Stomach (tissue), 9 donors: ENCODE measurements around the gene DDX31. TPM values are rescaled to one million over a fixed set of nuclear protein-coding genes. Genes with fewer than 3 reads are reported as not detected.
A peak's percentile ranks its signal among the peaks of the same experiment; 100 is the strongest.

ENCODE experiments used
- DNase-seq, 2 donors: peaks; one replicate each; pipeline versions ENCODE4 v3.0.0 to v3.0.0-alpha.2; 2013 to 2019
- H3K27ac ChIP-seq, 5 donors: fragments of 200-600 bp in 4 of 5; sonication (generic) in 4 of 5; one replicate each; pipeline ENCODE4 v1.5.1; 2013 to 2019; ENCODE audit warnings: mild to moderate bottlenecking in 1 of 5, moderate library complexity in 1 of 5
- H3K27me3 ChIP-seq, 3 donors: fragments of 200-600 bp; sonication (generic); one replicate each; pipeline ENCODE4 v1.5.1; 2017 to 2019; ENCODE audit warnings: mixed run types in 1 of 3
- H3K36me3 ChIP-seq, 4 donors: fragments of 200-600 bp; sonication (generic); 1 replicate in 3 of 4; 2 replicates in 1 of 4; pipeline ENCODE4 v1.5.1; 2016 to 2019
- H3K4me1 ChIP-seq, 4 donors: fragments of 200-600 bp; sonication (generic); one replicate each; pipeline ENCODE4 v1.5.1; 2016 to 2019
- H3K4me3 ChIP-seq, 4 donors: fragments of 200-600 bp; sonication (generic) in 3 of 4; one replicate each; pipeline ENCODE4 v1.5.1; 2016 to 2019; ENCODE audit warnings: mild to moderate bottlenecking in 1 of 4
- H3K9me3 ChIP-seq, 4 donors: fragments of 200-600 bp; sonication (generic); one replicate each; pipeline ENCODE4 v1.5.1; 2016 to 2019
- CTCF ChIP-seq, 7 experiments: fragments of 450-650 bp in 4 of 7; fragments of 200-600 bp in 3 of 7; sonication (generic) in 3 of 7; IDR thresholded peaks; one replicate each; pipeline ENCODE4 v1.5.1; 2016 to 2019; ENCODE audit warnings: antibody characterized with exemption in 7 of 7, control low read depth in 2 of 7, mild to moderate bottlenecking in 1 of 7
- EP300 ChIP-seq: sonication (generic); formaldehyde crosslinking; IDR thresholded peaks from one replicate; pipeline ENCODE4 v1.6.1; 2017; ENCODE audit warnings: antibody characterized with exemption
- POLR2A ChIP-seq, 4 donors: fragments of 450-650 bp; IDR thresholded peaks; one replicate each; pipeline ENCODE4 v1.6.1; 2016; ENCODE audit warnings: antibody characterized with exemption in 4 of 4, control low read depth in 2 of 4, mild to moderate bottlenecking in 1 of 4, moderate library complexity in 1 of 4
- POLR2AphosphoS5 ChIP-seq, 3 donors: sonication (generic); formaldehyde crosslinking; IDR thresholded peaks; one replicate each; pipeline ENCODE4 v1.6.1; 2016; ENCODE audit warnings: antibody characterized with exemption in 3 of 3
- WGBS, 5 donors: extraction: QIAGEN DNeasy Blood & Tissue Kit in 3 of 5; methylation state at CpG; one replicate each; pipeline versions ENCODE4 v1.1.5 to v1.1.7; 2013 to 2018; 5-methylcytosine and 5-hydroxymethylcytosine counted together
- intact Hi-C: fragments of 100-400 bp; cut with DNase I; formaldehyde crosslinking; loops from one replicate; pipeline ENCODE4 v1.15.1; 2023; ENCODE audit warnings: low total_unique reads
- polyA plus RNA-seq, 3 donors: library from polyadenylated mRNA; stranded (reverse); fragments of 200-250 nt; gene quantifications; one replicate each; pipeline ENCODE4 v1.2.3, GENCODE V29; 2013
- total RNA-seq, 5 donors: library from RNA; depleted of rRNA; stranded (reverse); fragments of >200 nt; gene quantifications; one replicate each; pipeline versions ENCODE4 v1.1.0 to v1.2.3, GENCODE V29; 2014 to 2016
- donor health status: healthy with polysubstance abuse.
- donor health status: Bipolar disorder and iron deficiency.
- donor health status: healthy.

DDX31 gene
- total and polyA plus RNA-seq, 8 donors: 3.1 to 26.8 (median 5.8) TPM

- H3K4me3 ChIP-seq: no peak overlapping the region
- H3K4me1 ChIP-seq: peaks cover 0 to 12% (median 10%) of the 10 kb centered on the region in 4 donors
- intact Hi-C loops: no loop called here
- H3K27me3 ChIP-seq: peaks cover 0 to 47% (median 21%) of the 10 kb centered on the region in 3 donors
- H3K36me3 ChIP-seq: no peaks in the 10 kb centered on the region
- TF ChIP-seq POLR2A (IDR thresholded peaks at IDR 0.05) (no peak), EP300 (no peak), CTCF (IDR thresholded peaks at IDR 0.05) (no peak), POLR2AphosphoS5 (IDR thresholded peaks at IDR 0.05) (no peak)
- no peak overlapping the region for H3K27ac ChIP-seq
- H3K9me3 ChIP-seq: no peaks in the 10 kb centered on the region
- no peak for DNase-seq
- 60 to 77% (median 70%) methylated on average over 6 to 7 of the region's 7 CpGs for WGBS, 5 donors
Observed at GRCh38 chr9:132547052-132547431, 122.7 kb downstream of the DDX31 start.

- intact Hi-C loops: no loop called here
- DNase-seq: peak in 1 of 2 donors; percentile 92
- peak overlapping the region; percentile 6 to 22 (median 12) for H3K4me3 ChIP-seq
- H3K27me3 ChIP-seq: peaks cover 0 to 49% (median 19%) of the 10 kb centered on the region in 3 donors
- H3K9me3 ChIP-seq: no peaks in the 10 kb centered on the region
- no peaks in the 10 kb centered on the region for H3K36me3 ChIP-seq
- no peak for TF ChIP-seq POLR2AphosphoS5 (IDR thresholded peaks at IDR 0.05)
- peak in 2 of 7 experiments; percentile 6 to 25 for TF ChIP-seq CTCF (IDR thresholded peaks at IDR 0.05)
- WGBS, 5 donors: 2 to 7% (median 3%) methylated on average over 17 to 27 of the region's 27 CpGs
- H3K4me1 ChIP-seq: peaks cover 0 to 12% (median 10%) of the 10 kb centered on the region in 4 donors
- no peak overlapping the region for H3K27ac ChIP-seq
Observed at GRCh38 chr9:132546148-132547051, 123.4 kb downstream of the DDX31 start.

- no peaks in the 10 kb centered on the region for H3K36me3 ChIP-seq
- H3K9me3 ChIP-seq: no peaks in the 10 kb centered on the region
- intact Hi-C loops: no loop called here
- TF ChIP-seq POLR2A (IDR thresholded peaks at IDR 0.05): no peak
- no peak for TF ChIP-seq EP300
- TF ChIP-seq CTCF (IDR thresholded peaks at IDR 0.05): no peak
- no peak for TF ChIP-seq POLR2AphosphoS5 (IDR thresholded peaks at IDR 0.05)
- H3K4me1 ChIP-seq: peaks cover 0 to 12% (median 10%) of the 10 kb centered on the region in 4 donors
- H3K27me3 ChIP-seq: peaks cover 0 to 49% (median 19%) of the 10 kb centered on the region in 3 donors
- DNase-seq: no peak
- WGBS, 5 donors: 69 to 85% (median 81%) methylated on average over 9 of the region's 9 CpGs
- H3K4me3 ChIP-seq: no peak overlapping the region
- H3K27ac ChIP-seq: no peak overlapping the region
Observed at GRCh38 chr9:132545578-132545977, 124.2 kb downstream of the DDX31 start.

- intact Hi-C loops: no loop called here
- TF ChIP-seq CTCF (IDR thresholded peaks at IDR 0.05) (no peak), POLR2AphosphoS5 (IDR thresholded peaks at IDR 0.05) (no peak), POLR2A (IDR thresholded peaks at IDR 0.05) (no peak), EP300 (no peak)
- H3K27ac ChIP-seq: no peak overlapping the region
- peak in 1 of 2 donors; percentile 56 for DNase-seq
- H3K36me3 ChIP-seq: no peaks in the 10 kb centered on the region
- H3K27me3 ChIP-seq: peaks cover 0 to 58% (median 19%) of the 10 kb centered on the region in 3 donors
- H3K4me1 ChIP-seq: peaks cover 0 to 12% (median 10%) of the 10 kb centered on the region in 4 donors
- 41 to 64% (median 58%) methylated on average over 20 to 21 of the region's 21 CpGs for WGBS, 5 donors
- no peaks in the 10 kb centered on the region for H3K9me3 ChIP-seq
- no peak overlapping the region for H3K4me3 ChIP-seq
Observed at GRCh38 chr9:132543960-132544359, 125.8 kb downstream of the DDX31 start.
